Measurements from ENCODE around the gene LAS1L.
"Not testable (repeated sequence)": the region's sequence is repeated elsewhere in the genome, so short reads cannot be mapped to it uniquely, and the experiment has no call there.

The LAS1L gene

DNA sequence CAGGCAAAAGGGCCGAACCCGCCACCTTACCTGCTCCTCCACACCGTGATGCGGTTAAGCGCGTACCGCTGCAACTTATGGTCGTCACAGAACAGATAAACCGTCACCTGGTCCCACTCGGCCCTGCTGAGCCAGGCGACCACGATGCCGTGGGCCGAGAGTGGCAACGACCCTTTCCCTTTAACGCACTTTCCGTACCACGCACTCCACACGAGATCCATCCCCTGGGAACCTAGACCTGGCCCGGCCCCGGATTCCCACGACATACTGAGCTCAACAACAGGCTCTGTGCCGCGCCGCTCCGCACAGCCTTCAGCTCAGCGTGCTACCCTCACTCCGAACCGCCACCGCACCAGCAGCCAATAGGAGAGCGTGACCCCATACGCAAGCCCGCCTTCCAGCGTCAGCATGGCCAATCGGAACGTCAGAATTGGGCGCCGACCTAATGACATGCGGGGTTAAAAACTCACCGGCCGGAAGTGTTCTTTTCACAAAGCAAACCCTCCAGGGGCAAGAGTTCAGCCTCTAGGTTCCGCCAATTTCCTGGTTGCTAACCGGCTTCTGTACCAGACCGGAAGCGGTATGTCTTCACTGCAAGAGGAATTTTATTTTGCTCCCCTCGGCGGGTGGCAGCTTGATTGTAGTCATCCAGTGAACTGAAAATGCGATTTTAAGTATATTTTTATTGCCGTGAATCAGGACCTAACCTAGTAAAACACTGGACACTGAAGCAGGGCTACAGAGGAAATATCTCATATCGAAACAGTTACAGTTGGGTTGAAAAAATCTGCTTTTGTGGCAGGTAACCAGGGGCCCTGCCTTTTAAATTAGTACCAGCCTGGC, at the start of gene LAS1L:
Gene LAS1L (minus strand): TSS at position 338 of the 843 bp plus-strand sequence. CDS start 72 bp downstream, at position 266.
- peak; percentile 87 for DNase-seq

DNA sequence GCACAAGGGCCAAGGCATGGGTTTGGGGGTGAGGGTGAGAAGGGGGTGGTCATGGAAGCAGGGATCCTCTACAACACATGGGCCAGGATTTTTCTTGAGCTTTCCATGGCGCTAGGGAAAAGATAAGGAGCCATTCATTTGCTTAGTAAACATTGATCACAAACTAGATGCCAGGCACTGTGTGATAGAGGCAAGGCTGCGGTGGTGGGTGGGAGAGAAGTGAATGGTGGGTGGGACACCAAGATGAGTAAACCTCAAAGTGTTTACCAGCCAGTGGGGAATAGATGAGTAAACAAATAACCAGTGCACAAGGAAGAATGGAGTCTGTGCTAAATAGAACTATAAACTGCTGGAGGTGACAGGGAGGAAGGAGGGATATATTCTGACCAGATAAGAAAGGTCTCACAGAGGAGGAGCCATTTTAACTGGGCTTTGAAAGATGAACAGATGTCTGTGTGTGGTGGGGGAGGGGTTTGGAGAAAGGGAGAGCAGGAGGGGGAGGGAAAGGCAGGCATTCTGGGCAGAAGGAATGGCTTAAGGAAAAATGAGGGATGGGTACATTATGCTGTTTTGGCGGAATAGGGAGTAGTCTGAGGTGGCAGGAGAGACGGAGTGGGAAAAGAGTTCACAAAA, 48.0 kb upstream of the LAS1L start:
- no peak for DNase-seq

DNA sequence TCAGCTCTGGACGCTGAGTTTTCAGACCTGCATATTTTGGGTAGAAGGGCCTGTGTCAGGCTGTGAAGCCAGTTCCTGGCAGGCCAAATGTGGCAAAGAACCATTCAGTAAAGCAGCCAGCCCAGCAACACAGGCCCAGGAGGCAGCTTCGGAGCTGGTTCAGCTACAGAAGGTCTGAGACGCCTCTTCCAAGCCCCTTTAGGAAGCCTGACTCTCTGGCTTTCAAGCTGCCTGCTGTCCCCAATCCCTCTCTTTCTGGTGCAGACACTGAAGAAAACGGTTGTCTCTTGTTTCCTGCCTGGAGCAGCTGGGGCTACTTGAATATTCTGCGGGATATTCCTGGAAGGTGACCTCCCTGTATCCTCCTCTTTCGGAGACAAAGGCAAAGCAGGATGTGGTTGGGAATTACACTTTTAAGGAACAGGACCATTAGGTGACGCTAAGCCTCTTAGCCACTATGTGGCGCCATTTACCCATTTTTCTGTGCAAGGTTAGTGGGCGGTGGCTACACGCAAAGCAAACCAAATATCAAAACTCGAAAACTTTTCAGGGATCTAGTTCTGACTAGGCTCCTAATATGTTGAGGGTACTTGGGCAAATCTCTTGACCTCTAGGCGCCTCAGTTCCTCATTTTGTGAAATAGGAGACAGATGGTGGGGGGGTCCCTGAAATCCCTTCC, 47.2 kb upstream of the LAS1L start:
- peak; percentile 19 for DNase-seq

DNA sequence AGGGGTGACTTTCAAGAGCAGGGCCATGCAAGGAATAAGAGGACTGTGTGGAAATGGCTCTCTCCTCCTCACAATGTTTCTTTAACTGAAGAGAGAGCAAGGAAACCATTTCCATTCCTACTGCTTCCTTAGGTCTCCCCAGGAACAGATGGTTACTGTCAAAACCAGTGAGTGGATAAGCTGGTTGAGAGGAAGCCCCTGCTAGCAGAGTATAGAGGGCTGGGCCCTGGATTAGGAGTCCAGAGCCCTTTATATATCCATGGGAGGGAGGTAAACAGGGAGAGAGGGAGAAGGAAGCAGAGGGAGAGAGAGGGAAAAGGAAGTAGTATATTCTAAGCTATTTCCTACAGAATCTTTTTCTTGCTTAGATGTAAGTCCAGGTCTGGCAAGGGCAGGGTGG, 43.8 kb upstream of the LAS1L start:
- DNase-seq = no peak

DNA sequence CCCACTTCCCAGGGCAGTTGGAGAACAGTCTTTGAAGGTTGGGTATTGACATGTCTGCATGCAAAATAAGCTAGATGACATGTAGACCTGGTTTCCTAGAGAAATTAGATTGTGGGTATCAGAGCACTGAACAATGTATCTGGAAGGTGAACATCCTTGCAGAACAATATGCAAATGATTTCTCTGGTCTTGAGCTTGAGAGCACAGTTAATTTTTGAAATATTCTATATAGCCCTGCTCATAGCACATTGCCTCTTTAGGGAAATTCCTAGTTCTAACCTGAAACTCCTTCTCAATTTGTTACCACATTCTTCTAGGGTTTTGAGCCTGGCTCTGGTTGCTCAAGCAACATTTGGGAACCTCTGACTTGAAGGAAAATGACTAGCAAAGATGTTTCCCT, 41.6 kb upstream of the LAS1L start:
- no peak for DNase-seq

DNA sequence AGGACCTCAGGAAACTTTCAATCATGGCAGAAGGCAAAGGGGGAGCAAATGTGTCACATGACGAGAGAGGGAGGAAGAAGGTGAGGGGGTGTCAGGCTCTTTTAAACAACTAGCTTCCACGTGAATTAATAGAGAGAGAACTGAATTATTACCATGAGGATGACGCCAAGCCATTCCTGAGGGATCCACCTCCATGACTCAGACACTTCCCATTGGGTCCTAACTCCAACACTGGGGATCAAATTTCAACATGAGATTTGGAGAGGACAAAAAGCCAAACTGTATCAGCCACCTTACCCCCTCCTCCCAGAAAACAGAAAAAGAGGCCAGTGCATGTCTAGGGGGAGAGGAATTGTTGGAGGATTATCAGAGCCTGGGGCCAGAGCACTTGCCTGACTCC, 40.4 kb upstream of the LAS1L start:
- DNase-seq = no peak

DNA sequence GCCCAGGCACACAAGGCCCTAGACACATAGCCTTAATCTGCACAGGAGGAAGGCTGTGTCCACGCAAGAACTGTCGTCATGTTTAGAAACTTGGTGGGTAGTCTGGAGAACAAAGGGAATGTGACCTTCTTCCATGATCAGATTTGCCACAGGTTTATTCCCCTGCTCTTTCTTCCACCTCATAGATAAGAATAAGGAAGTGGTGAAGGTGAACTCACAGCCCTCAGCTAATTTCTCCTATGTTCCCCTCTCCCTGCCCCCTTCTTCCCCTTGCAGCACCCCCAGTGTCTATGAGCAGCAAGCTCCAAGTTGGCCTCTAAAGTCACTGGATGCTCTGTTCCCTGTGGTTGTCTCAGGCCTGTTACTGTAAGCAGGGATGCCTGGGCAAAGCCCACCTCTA, 39.8 kb upstream of the LAS1L start:
- no peak for DNase-seq

DNA sequence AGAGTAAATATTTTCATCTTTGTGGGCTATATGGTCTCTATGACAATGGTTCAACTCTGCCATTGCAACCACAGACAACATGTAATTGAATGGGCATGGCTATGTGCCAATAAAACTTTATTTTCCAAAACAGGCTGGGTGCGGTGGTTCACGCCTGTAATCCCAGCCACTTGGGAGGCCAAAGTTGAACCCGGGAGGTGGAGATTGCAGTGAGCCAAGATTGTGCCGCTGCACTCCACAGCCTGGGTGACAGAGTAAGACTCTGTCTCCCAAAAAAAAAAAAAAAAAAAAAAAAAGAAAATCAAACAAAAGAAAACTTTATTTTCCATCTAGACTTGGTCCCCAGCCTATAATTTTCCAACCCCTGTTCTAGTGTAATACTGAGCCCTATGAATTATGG, 38.4 kb upstream of the LAS1L start:
- no peak for DNase-seq

DNA sequence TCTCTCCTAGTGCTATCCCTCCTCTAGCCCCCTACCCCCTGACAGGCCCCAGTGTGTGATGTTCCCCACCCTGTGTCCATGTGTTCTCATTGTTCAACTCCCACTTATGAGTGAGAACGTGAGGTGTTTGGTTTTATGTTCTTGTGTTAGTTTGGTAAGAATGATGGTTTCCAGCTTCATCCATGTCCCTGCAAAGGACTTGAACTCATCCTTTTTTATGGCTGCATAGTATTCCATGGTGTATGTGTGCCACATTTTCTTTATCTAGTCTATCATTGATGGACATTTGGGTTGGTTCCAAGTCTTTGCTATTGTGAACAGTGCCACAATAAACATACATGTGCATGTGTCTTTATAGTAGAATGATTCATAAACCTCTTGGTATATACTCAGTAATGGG, 28.3 kb upstream of the LAS1L start:
- not testable (repeated sequence) for DNase-seq

DNA sequence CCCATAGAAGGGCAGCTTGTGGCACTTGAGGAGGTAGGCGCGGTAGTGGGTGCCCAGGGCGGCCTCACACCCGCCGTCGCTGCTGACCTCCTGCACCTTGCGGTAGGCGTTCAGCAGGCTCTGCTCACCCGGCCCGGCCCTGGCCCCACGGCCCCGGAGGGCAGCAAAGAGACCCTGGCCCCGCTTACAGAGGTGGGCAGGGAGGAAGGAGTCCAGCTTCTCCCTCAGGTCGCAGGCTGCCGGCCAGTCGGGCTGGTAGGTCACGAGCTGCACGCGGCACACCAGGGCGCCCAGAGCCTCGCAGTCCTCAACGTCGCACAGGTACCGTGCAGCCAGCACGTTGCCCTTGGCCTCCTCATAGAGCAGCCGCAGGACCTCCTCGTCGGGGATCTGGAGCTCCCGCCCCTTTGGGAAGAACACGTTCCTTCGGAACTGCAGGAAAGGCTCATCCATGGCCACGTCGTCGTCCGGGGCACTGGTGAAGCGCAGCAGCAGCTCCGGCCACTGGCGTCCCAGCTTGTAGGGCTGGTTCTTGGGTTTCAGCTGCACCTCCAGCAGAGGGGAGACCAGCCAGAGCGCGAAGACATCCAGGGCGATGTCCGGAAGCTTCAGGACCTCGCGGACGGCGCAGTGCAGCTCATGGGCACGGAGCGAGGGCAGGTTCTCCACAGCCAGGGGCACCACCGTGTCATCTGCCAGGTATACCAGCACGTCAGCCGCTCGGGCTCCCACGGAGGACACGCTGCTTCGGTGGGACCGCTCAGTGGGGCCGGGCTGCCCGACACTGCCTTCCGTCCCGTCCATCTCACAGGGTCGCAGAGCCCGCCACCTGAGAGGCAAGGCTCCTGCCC, 17.1 kb upstream of the LAS1L start:
- DNase-seq = no peak

DNA sequence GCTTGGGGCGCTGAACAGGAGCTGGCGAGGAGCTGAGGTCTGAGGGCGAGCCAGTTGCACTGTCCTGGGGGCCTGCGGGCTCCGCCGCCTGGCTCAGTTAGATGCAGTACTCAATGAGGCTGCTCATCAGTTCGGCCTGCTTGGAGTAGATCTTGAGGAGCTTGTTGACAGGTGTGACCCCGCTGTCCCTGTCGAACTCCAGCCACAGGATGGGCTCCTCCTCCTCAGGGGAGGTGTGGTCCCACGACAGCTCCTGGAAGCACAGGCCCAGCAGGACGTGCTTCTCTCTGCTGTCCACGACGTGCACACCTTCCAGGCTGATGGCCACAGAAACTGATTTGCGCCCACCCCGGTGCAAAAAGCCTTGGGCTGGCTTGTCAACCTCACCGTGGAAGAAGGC, 16.5 kb upstream of the LAS1L start:
- DNase-seq = no peak

DNA sequence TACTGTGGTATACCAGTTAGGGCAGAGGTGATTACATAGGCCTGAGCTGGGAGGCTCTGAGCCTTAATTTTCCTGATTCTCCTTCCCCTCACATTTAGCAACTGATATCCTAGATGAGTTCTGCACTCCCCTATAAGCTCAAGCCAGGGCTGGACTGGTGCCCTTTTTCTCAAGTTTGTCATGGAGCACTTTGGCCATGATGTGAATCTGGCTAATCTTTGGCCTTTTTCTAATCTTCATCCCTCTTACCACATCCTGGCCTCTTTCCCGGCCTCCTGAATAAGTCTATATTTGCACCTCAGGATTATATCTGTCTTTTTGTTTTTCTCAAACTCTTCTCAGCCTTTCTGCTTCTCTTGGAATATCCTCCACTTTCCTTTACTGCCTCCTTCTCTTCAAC, 10.9 kb upstream of the LAS1L start:
- no peak for DNase-seq

DNA sequence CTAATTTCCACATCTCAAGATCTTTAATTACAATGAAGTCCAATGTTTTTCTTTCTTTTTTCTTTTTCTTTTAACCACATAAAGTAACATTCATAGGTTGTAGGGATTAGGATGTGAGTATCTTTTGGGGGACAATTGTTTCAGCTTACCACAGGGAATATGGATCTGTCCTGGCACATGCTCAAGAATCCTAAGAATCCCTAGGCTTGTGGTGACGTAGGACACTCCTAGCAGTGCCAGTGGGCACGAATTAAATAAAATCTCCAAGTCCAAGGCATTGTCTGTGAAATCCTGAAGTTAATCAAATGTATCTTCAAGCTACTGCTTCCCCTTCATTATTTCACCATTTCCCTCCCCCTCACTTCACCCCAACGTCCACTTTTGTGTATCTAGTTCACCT, 2.6 kb upstream of the LAS1L start:
- DNase-seq = no peak

DNA sequence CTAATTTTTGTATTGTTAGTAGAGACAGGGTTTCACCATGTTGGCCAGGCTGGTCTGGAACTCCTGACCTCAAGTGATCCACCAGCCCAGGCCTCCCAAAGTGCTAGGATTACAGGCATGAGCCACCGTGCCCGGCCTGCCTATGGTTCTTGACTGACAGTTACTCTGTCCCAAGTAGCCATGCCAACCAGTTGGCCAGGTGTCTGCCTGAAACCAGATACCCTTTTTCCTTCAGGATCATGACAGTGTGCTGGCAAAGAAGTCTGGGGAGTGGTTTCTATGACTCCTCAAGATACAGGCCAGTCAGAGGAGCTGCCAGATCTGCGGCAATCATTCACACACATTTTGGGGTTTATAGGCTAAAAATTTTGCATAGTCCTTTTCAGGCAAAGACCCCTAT, 1.7 kb upstream of the LAS1L start:
- no peak for DNase-seq

DNA sequence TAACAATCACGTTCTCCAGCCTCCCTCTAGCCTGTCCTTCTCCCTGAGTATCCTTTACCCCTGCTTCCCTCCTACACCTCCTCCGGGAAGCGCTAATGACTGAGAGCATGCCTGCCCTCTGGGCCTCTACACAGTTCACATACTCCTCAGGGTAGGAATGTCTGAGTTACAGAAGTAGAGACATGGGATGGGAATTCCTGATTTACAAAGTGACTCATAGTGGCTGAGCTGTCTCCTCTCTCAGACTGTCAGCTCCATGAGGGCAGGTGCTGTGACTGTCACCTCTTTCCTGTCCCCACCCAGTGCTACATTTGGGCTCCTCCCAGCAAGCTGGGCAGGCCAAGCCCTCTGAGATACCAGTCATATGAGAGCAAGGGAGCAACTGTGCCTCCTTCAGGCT, 2.6 kb downstream of the LAS1L start:
- DNase-seq = no peak

DNA sequence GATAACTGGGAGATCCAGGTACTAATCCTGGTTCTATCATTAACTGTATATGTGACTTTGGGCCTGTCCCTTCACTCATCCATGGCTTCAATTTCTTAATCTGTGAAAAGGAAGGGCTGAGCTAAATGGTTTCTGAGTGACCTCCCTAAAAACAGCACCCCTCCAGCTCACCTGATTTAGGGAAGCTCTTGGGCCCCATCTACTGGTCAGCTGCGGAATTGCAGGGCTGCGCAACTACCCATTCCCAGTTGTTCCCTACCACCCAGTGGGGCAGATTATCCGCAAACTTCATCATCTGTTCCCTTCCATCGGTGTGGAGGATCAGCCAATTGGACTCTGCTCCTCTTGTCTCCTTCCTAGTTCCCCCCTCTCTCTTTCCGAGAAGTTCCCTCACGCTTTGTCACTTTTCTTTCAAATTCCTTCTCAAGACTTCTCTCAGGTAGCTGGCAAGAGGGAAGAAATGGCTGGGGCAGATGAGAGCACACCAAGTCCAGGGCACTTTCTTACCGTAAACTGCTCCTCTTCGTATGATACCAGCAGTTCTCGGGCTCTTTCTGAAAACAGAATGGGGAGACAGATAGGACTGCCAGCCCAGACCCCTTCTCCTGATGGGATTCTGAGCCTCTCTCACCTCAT, 5.8 kb downstream of the LAS1L start:
- DNase-seq = peak; percentile 17

DNA sequence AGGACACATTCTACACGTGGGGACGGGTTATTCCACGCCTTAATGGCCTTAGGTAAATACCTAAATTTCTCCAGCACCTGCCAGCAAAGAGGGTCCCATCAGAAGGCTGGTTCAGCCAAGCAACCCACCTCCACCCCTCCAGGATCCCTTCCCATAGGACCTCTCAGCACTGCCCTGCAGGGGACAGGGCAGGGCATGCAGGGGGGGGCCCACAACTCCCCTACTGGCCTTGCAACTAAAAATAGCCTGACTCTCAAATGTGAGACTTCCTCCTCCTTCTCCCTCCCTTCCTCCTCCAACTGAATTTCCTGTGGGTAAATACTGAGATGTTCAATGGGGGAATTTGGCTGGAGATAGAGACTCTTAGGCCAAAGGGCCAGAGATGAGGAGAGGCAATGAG, 6.3 kb downstream of the LAS1L start:
- no peak for DNase-seq

DNA sequence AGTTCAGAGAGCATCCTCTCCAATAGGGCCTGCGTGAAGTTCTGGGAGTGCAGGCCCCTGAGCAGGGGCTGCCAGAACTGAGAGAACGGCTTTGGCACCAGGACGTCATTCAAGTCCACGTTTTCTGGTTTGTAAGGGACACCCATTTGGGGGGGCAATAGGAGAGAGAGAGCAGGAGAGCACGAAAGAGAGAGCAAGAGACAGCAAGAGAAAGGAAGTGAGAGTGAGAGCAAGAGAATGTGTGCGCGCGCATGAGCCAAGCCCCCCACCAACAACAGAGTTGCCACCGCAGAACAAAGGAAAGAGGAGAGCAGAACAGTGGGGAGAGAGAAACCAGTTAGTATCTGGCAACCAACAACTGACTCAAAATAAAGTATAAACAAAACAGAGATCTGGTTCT, 10.4 kb downstream of the LAS1L start:
- DNase-seq = no peak

DNA sequence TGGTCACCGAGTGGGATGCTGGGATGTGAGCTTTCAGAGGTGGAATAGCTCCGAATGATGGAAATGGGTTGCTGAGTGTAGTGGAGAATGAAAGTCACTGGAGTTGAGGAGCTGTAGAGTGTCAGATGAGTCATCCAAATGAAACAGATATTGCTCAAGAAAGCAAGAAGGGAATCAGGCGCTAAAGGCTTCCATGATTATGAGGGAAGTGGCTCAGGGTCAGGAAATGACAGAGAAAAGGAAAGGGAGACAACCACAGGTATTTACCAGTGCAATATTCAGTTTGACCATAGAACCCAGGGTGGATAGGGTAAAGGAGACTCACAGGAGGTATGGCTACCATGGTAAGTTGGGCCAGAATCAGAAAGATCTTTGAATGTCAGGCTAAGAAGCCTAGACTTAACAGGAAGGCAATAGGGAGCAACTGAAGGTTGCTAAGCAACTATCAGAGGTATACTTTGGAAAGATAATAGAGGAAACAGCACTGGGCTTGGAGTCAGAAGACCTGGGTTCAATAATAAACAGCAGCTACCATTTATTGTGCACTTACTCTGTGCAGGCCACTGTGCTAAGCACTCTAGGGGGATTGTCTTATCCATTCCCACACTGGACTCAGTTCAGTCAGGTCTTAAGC, 11.7 kb downstream of the LAS1L start:
- no peak for DNase-seq

DNA sequence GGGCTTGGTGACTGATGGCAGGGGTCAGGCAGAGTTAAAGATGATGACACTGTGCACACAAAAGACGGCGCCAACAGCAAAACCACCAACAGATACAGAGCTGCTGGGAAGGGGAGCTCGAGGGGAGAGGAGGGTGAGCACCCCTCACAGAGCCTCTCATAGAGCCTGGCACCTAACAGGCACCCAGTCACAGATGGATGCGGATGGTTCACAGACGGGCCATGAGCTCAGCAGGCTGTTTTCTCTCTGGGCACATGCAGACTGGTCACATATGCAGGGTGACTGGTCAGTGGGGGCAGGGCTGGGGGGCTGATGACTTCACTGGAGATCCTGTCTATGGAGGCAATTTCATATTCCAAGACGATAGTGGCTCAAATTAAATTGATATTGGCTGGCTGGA, 15.1 kb downstream of the LAS1L start:
- DNase-seq = not testable (repeated sequence)

DNA sequence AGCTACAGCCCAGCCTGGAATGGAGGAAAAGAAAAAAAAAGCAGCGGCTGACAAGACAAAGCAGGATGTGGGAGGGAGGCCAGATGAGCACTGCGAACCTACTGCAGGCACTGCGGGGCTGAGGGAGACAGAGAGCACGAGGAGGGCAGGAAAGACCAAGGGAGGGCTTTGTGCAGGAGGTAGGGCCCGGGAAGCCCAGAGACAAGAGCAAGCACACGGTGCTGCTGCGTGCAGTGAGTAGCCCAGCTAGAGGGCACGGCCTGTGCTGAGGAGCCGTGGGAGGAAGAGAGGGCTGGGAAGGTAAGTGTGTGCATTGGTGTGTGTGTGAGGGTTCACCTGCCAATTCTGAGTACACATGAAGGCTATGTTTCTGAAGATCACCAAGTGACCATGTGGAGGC, 15.6 kb downstream of the LAS1L start:
- not testable (repeated sequence) for DNase-seq

DNA sequence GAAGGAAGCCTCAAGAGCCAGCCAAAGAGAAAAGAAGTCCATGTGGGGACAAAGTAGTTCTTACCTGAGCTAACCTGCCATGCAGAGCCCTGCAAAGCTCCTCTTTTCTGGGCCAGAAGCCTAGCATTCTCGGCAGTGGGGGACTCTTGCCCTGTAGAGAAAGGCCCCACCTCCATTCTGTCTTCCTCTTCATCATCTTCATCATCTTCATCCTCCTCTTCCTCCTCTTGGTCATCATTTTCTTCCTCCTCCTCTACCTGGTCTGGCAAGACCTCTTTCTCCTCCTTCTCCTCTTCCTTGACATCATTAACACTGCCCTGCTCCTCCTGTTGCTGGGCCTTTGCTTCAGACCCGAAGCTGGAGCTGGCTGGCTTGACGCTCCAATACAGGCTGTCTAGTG, 16.7 kb downstream of the LAS1L start:
- DNase-seq = no peak
